PFSK-1 (cell line): ENCODE measurements around the gene RRAD.
A peak's percentile ranks its signal among the peaks of the same experiment; 100 is the strongest.

ENCODE experiments used
- FOXP2 ChIP-seq: optimal IDR thresholded peaks from 2 replicates; pipeline ENCODE3; 2011; ENCODE audit warnings: borderline replicate concordance, control low read depth, inconsistent platforms; ENCODE audit not compliant: insufficient read depth; ENCODE audit errors: extremely low read length, extremely low read depth
- POLR2AphosphoS5 ChIP-seq: IDR thresholded peaks from 2 replicates; pipeline ENCODE4 v1.6.1; 2012; ENCODE audit warnings: low read depth, mild to moderate bottlenecking, control low read depth, low read length, moderate library complexity
- SIN3A ChIP-seq: IDR thresholded peaks from 2 replicates; pipeline ENCODE4 v1.6.1; 2012; ENCODE audit warnings: mild to moderate bottlenecking, low read length, moderate library complexity, borderline replicate concordance; ENCODE audit not compliant: insufficient read depth
- TAF1 ChIP-seq: IDR thresholded peaks from 2 replicates; pipeline ENCODE4 v1.6.1; 2012; ENCODE audit warnings: low read length, control low read depth, borderline replicate concordance; ENCODE audit not compliant: insufficient read depth
- TF ChIP-seq, protein P1 (sequence below), 2 experiments: IDR thresholded peaks; 2 replicates each; pipeline versions ENCODE4 v1.6.1 to v1.8.0; 2011 to 2012; ENCODE audit warnings: low read depth in 2 of 2, low read length in 2 of 2, control low read depth in 1 of 2, inconsistent platforms in 1 of 2, mild to moderate bottlenecking in 1 of 2, moderate library complexity in 1 of 2; ENCODE audit not compliant: insufficient read depth in 1 of 2

Gene RRAD

GRCh38 chr16:66968847-66969246 lies 43.5 kb upstream of the RRAD start:
- TF ChIP-seq FOXP2: no peak
- no peak for TF ChIP-seq POLR2AphosphoS5
- no peak for TF ChIP-seq TAF1
- TF ChIP-seq SIN3A: no peak
- TF ChIP-seq, protein P1, sequence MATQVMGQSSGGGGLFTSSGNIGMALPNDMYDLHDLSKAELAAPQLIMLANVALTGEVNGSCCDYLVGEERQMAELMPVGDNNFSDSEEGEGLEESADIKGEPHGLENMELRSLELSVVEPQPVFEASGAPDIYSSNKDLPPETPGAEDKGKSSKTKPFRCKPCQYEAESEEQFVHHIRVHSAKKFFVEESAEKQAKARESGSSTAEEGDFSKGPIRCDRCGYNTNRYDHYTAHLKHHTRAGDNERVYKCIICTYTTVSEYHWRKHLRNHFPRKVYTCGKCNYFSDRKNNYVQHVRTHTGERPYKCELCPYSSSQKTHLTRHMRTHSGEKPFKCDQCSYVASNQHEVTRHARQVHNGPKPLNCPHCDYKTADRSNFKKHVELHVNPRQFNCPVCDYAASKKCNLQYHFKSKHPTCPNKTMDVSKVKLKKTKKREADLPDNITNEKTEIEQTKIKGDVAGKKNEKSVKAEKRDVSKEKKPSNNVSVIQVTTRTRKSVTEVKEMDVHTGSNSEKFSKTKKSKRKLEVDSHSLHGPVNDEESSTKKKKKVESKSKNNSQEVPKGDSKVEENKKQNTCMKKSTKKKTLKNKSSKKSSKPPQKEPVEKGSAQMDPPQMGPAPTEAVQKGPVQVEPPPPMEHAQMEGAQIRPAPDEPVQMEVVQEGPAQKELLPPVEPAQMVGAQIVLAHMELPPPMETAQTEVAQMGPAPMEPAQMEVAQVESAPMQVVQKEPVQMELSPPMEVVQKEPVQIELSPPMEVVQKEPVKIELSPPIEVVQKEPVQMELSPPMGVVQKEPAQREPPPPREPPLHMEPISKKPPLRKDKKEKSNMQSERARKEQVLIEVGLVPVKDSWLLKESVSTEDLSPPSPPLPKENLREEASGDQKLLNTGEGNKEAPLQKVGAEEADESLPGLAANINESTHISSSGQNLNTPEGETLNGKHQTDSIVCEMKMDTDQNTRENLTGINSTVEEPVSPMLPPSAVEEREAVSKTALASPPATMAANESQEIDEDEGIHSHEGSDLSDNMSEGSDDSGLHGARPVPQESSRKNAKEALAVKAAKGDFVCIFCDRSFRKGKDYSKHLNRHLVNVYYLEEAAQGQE (IDR thresholded peaks at IDR 0.05; ENCODE audit: insufficient read depth in 1 of 2, low read depth in 2 of 2, low read length in 2 of 2): no peak

DNA sequence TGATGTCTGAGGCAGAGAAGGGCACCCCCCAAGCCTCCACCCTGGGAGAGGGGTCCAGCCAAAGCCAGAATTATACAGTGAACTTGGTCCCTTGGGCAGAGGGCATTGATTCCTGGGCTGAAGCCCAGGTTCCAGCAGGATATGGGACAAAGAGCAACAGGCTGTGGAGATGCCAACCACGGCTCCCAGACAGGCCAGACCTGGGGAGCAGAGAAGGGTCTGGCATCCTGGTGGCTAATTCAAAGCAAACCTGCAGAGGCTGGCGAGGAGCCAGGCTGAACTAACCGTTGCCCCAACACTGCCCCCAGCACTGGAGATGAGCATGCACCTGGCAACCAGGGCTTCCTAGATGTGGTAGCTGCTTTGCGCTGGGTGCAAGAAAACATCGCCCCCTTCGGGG lies 38.7 kb upstream of the RRAD start:
- TF ChIP-seq TAF1 (no peak), FOXP2 (no peak), SIN3A (no peak), POLR2AphosphoS5 (no peak)
- TF ChIP-seq, protein P1 (IDR thresholded peaks at IDR 0.05; ENCODE audit: insufficient read depth in 1 of 2, low read depth in 2 of 2, low read length in 2 of 2): no peak

DNA sequence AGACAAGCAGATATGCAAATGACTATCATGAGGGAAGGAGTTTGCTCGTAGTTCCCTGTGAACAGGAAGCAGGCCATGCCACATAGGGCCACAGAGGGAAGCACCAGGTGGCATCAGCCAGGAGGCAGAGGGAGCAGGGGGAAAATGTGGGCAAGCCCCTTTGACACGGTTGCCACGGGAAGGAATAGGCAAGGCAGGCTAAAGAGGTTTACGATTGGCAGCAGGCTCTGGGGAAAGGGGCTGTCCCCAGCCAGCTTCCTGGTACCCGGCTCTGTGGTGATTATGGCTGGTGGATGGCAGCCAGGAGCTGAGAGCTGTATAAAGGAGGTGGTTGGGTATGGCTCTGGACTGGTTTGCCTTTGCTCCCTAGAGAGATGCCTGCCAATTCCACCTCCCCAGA lies 36.6 kb upstream of the RRAD start:
- TF ChIP-seq FOXP2 (no peak), POLR2AphosphoS5 (no peak), TAF1 (no peak), SIN3A (no peak)
- TF ChIP-seq, protein P1 (IDR thresholded peaks at IDR 0.05; ENCODE audit: insufficient read depth in 1 of 2, low read depth in 2 of 2, low read length in 2 of 2): no peak

- TF ChIP-seq FOXP2 (no peak), SIN3A (no peak), POLR2AphosphoS5 (peak; percentile 73; the same call in 1 of the 2 replicates), TAF1 (peak; percentile 55; the same call in 1 of the 2 replicates)
- TF ChIP-seq, protein P1 (IDR thresholded peaks at IDR 0.05; ENCODE audit: insufficient read depth in 1 of 2, low read depth in 2 of 2, low read length in 2 of 2): peak; percentile 47 to 73; a peak in 3 of 4 replicates
Measured at GRCh38 chr16:66961065-66961744, 35.9 kb upstream of the RRAD start, which contains the start of gene CES3. TSS of gene CES3 (plus strand) at chr16:66961266. CDS start at chr16:66961308, 42 bp downstream.
